A673 (cell line): ENCODE results near the gene CEP19. TPM values are rescaled to one million over a fixed set of nuclear protein-coding genes. Genes with fewer than 3 reads are reported as not detected.

ENCODE experiments used
- BruUV-seq: library from RNA; stranded (reverse); fragments of 400-500 nt; replicated peaks from 2 replicates; lab custom pipeline; 2021; lab: Mats Ljungman, UMichigan
- CTCF ChIA-PET: fragments of 300-600 bp; sonication (Branson Sonifier 250); formaldehyde crosslinking; loops from one replicate; lab custom pipeline; 2022; ENCODE audit warnings: antibody characterized with exemption; lab: Charles Lee
- POLR2A ChIA-PET: fragments of 300-600 bp; sonication (Branson Sonifier 250); formaldehyde crosslinking; loops from one replicate; lab custom pipeline; 2022; ENCODE audit warnings: antibody characterized with exemption; ENCODE audit not compliant: low non-redundant PET; lab: Charles Lee
- DNase-seq: peaks from one replicate; pipeline ENCODE4 v3.0.0-alpha.2; 2015; ENCODE audit warnings: low spot score
- H3K27ac ChIP-seq: fragments of 200-600 bp; sonication (generic); 2 replicates; pipeline ENCODE4 v1.5.1; 2016; ENCODE audit warnings: mixed run types, low read depth, mild to moderate bottlenecking, mixed read lengths, antibody characterized with exemption, low read length; ENCODE audit not compliant: poor library complexity, severe bottlenecking
- H3K27me3 ChIP-seq: fragments of 200-600 bp; sonication (generic); replicated peaks from 2 replicates; pipeline ENCODE4 v1.6.1; 2017; ENCODE audit warnings: mixed run types, low read depth, mild to moderate bottlenecking, mixed read lengths, antibody characterized with exemption, low read length; ENCODE audit not compliant: insufficient read depth, poor library complexity
- H3K36me3 ChIP-seq: fragments of 200-600 bp; sonication (generic); 2 replicates; pipeline ENCODE4 v1.6.1; 2016; ENCODE audit warnings: mixed run types, mild to moderate bottlenecking, mixed read lengths, antibody characterized with exemption, low read length; ENCODE audit not compliant: insufficient read depth, poor library complexity, severe bottlenecking
- H3K4me1 ChIP-seq: fragments of 200-600 bp; sonication (generic); 2 replicates; pipeline ENCODE4 v1.6.1; 2017; ENCODE audit warnings: mixed run types, mild to moderate bottlenecking, mixed read lengths, antibody characterized with exemption, low read length; ENCODE audit not compliant: insufficient read depth, poor library complexity, severe bottlenecking
- H3K4me3 ChIP-seq: fragments of 200-600 bp; sonication (generic); 2 replicates; pipeline ENCODE4 v1.5.1; 2016; ENCODE audit warnings: low read depth, mixed run types, mild to moderate bottlenecking, mixed read lengths, low read length; ENCODE audit not compliant: poor library complexity, severe bottlenecking
- H3K9me3 ChIP-seq: fragments of 200-600 bp; sonication (generic); 2 replicates; pipeline ENCODE4 v1.6.1; 2016; ENCODE audit warnings: mixed run types, low read depth, mild to moderate bottlenecking, mixed read lengths, antibody characterized with exemption, low read length; ENCODE audit not compliant: poor library complexity, severe bottlenecking
- CTCF ChIP-seq: fragments of 300-800, 200-600 bp; sonication (generic); conservative IDR thresholded peaks from 2 replicates; pipeline ENCODE4 v1.5.1; 2017; ENCODE audit warnings: low read depth, mild to moderate bottlenecking, antibody characterized with exemption, low read length, moderate library complexity, mixed read lengths
- EZH2 ChIP-seq: fragments of 200-600 bp; sonication (generic); IDR thresholded peaks from 2 replicates; pipeline ENCODE4 v1.6.1; 2017; ENCODE audit warnings: borderline replicate concordance, low read depth, mild to moderate bottlenecking, mixed read lengths, antibody characterized with exemption, low read length; ENCODE audit not compliant: poor library complexity, severe bottlenecking
- intact Hi-C: fragments of 100-400 bp; cut with micrococcal nuclease; formaldehyde crosslinking; loops from one replicate; pipeline ENCODE4 v1.10.0; 2022; ENCODE audit not compliant: unreplicated experiment
- total RNA-seq: library from RNA; stranded (reverse); gene quantifications from 2 replicates; pipeline ENCODE4 v1.2.3, GENCODE V29; 2021

CEP19 gene
- total RNA-seq, 1 experiment from 2014 or later = 6.0 TPM

- no peak for TF ChIP-seq EZH2
- TF ChIP-seq CTCF = no peak
- Histone ChIP-seq H3K27me3 (no peaks in the 10 kb centered on the region), H3K27ac (peak overlapping the region; percentile 97), H3K36me3 (peaks cover 6% of the 10 kb centered on the region), H3K4me3 (peak overlapping the region; percentile 95), H3K4me1 (peaks cover 9% of the 10 kb centered on the region), H3K9me3 (no peaks in the 10 kb centered on the region)
- CTCF ChIA-PET = no interaction called here
- no peak for DNase-seq
- intact Hi-C loops = no loop called here
- TSS peak; percentile 62 for BruUV-seq
- POLR2A ChIA-PET = no interaction called here
Observed at GRCh38 chr3:196741249-196741889, 29.3 kb upstream of the CEP19 start.

- no TSS peak for BruUV-seq
- no peaks in the 10 kb centered on the region for H3K27me3 ChIP-seq
- DNase-seq = peak; percentile 61
- ChIA-PET CTCF (no interaction called here), POLR2A (interaction anchor here (0.6 to 1.2 kb wide), 3 partner anchors 45 to 756 kb away, joined by 3 read pairs; no protein-coding TSS in a partner anchor)
- peaks cover 9% of the 10 kb centered on the region for H3K4me1 ChIP-seq
- H3K27ac ChIP-seq = peak overlapping the region; percentile 97
- TF ChIP-seq CTCF (no peak), EZH2 (no peak)
- H3K4me3 ChIP-seq = peak overlapping the region; percentile 95
- intact Hi-C loops = no loop called here
- H3K9me3 ChIP-seq = no peaks in the 10 kb centered on the region
- no peaks in the 10 kb centered on the region for H3K36me3 ChIP-seq
Observed at GRCh38 chr3:196740481-196741248, 28.6 kb upstream of the CEP19 start.

GRCh38 chr3:196739671-196740480 lies 27.8 kb upstream of the CEP19 start, which contains the start of gene PAK2:
TSS of gene PAK2 (plus strand) at chr3:196739857. CDS start at chr3:196782647, 42,790 bp downstream.
- BruUV-seq = no TSS peak
- Histone ChIP-seq H3K36me3 (no peaks in the 10 kb centered on the region), H3K27me3 (no peaks in the 10 kb centered on the region), H3K27ac (peak within 1 kb of the TSS; percentile 97), H3K4me3 (peak within 1 kb of the TSS; percentile 95), H3K9me3 (no peaks in the 10 kb centered on the region), H3K4me1 (peaks cover 9% of the 10 kb centered on the region)
- TF ChIP-seq CTCF = no peak
- TF ChIP-seq EZH2 = no peak
- peak; percentile 96 for DNase-seq
- ChIA-PET CTCF (interaction anchor here (0.5 to 0.6 kb wide), 2 partner anchors 36 to 108 kb away, joined by 3 to 5 read pairs; no protein-coding TSS in a partner anchor), POLR2A (interaction anchor here (0.6 to 1.2 kb wide), 6 partner anchors 10 to 1923 kb away, joined by 3 to 4 read pairs (median 3); no protein-coding TSS in a partner anchor)
- intact Hi-C loops = no loop called here
